LoVo (cell line): ENCODE measurements around the gene XRCC5.
"Not testable (repeated sequence)": the region's sequence is repeated elsewhere in the genome, so short reads cannot be mapped to it uniquely, and the experiment has no call there.

ENCODE experiments used
- DNase-seq: peaks from one replicate; pipeline ENCODE4 v3.0.0-alpha.2; 2016; ENCODE audit warnings: low spot score

XRCC5 gene

GRCh38 chr2:216201692-216202306 lies 92.7 kb downstream of the XRCC5 start:
- DNase-seq: no peak

- no peak for DNase-seq
Observed at GRCh38 chr2:216202626-216203250, 93.6 kb downstream of the XRCC5 start.

GRCh38 chr2:216205486-216205885 lies 96.3 kb downstream of the XRCC5 start:
- no peak for DNase-seq

- DNase-seq: no peak
Observed at GRCh38 chr2:216206041-216206703, 97.0 kb downstream of the XRCC5 start.

- DNase-seq: no peak
Observed at GRCh38 chr2:216206821-216207220, 97.7 kb downstream of the XRCC5 start.

- DNase-seq: not testable (repeated sequence)
Observed at GRCh38 chr2:216208661-216209060, 99.5 kb downstream of the XRCC5 start.

- no peak for DNase-seq
Observed at GRCh38 chr2:216210701-216211540, 101.8 kb downstream of the XRCC5 start.

- DNase-seq: no peak
Observed at GRCh38 chr2:216211614-216212145, 102.5 kb downstream of the XRCC5 start.

- DNase-seq: no peak
Observed at GRCh38 chr2:216214768-216215167, 105.6 kb downstream of the XRCC5 start.

GRCh38 chr2:216215658-216216390 lies 106.7 kb downstream of the XRCC5 start:
- DNase-seq: no peak

GRCh38 chr2:216216951-216217903 lies 108.1 kb downstream of the XRCC5 start:
- no peak for DNase-seq

- no peak for DNase-seq
Observed at GRCh38 chr2:216217904-216218260, 108.7 kb downstream of the XRCC5 start.

- no peak for DNase-seq
Observed at GRCh38 chr2:216219861-216220260, 110.7 kb downstream of the XRCC5 start.

- no peak for DNase-seq
Observed at GRCh38 chr2:216220976-216221375, 111.8 kb downstream of the XRCC5 start.

GRCh38 chr2:216221811-216222210 lies 112.7 kb downstream of the XRCC5 start:
- DNase-seq: no peak

- no peak for DNase-seq
Observed at GRCh38 chr2:216222650-216223352, 113.7 kb downstream of the XRCC5 start.

- no peak for DNase-seq
Observed at GRCh38 chr2:216224388-216224787, 115.2 kb downstream of the XRCC5 start.

- no peak for DNase-seq
Observed at GRCh38 chr2:216229277-216229914, 120.2 kb downstream of the XRCC5 start.

- no peak for DNase-seq
Observed at GRCh38 chr2:216231867-216232266, 122.7 kb downstream of the XRCC5 start.
